EL (cell line): Measurements from ENCODE around the gene KRT72.

Experiments
- DNase-seq: peaks from one replicate; pipeline ENCODE4 v3.0.0-alpha.2; 2016

Gene KRT72

DNA sequence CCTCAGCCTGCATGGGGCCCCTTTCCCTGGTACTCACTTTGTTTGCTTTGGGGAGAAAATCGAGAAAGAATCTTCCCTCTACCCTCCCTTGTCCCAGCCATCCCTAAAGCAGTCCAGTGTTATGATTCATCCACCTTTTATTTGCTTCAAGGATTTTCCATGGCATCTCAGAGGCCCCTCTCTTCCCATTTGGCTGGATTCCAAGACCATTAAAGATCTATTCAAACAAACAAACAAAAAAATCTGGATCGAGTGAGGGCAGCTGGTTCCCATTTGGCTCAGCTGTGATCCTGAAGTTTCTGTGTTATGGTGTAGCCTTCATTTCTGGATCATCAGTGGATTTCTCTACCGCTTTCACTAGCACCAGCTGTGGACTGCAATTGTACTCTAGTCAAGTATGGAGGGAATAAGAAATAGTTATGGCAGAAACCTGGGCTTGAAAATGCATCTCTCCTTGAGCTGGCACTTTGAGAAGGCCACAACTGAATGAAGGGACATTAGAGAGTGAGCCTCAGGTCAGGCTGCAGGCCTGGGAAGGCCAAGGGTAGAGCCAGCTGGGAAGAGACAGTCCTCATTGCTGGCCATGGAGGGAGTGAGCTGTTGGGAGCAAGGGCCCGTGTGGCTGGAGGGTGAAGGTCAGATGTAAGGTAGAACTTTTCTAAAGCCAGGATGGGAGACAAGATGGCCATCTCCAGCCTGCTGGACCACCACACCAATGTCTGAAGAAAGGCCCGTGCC, 62.0 kb downstream of the KRT72 start:
- peak; percentile 85 for DNase-seq

DNA sequence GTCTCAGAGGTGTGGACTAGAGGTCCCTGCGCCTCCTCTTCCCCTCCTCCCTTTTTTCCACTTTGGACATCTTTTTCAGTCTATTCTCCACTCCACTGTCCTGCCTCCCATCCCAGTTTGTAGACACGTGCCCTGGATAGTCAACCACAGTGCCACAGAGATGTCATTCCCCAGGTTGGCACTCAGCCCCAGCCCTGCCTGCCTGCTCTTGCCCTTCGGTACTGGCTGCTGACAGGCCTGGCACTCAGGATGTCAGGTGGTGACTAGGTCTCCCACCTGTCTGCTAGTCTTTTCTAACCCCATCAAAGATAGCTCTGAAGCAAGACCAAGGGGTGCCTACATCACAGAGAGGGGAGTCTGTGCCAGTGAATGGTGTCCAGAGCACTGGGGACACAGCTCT, 64.2 kb downstream of the KRT72 start:
- no peak for DNase-seq
